H1 (cell line): Measurements from ENCODE around the gene SYNGR3. TPM values are rescaled to one million over a fixed set of nuclear protein-coding genes. Genes with fewer than 3 reads are reported as not detected.

Source experiments
- BACH1 ChIP-seq: IDR thresholded peaks from 2 replicates; pipeline ENCODE4 v1.6.1; 2012; ENCODE audit warnings: low read length, improper control_type of control experiment
- BRCA1 ChIP-seq: IDR thresholded peaks from 2 replicates; pipeline ENCODE4 v1.6.1; 2012; ENCODE audit warnings: low read depth, low read length, improper control_type of control experiment
- CHD2 ChIP-seq: IDR thresholded peaks from 2 replicates; pipeline ENCODE4 v1.6.1; 2012; ENCODE audit warnings: low read length, improper control_type of control experiment
- CTBP2 ChIP-seq: IDR thresholded peaks from 2 replicates; pipeline ENCODE4 v1.7.0; 2011; ENCODE audit warnings: borderline replicate concordance, mild to moderate bottlenecking, moderate library complexity, mixed read lengths, low read length; ENCODE audit not compliant: insufficient read depth, insufficient read length
- CTCF ChIP-seq, 3 experiments: IDR thresholded peaks; 1 replicate in 2 of 3; 2 replicates in 1 of 3; pipeline versions ENCODE4 v1.5.1 to v1.6.1; 2011; ENCODE audit warnings: low read length in 3 of 3, mild to moderate bottlenecking in 3 of 3, inconsistent platforms in 2 of 3, low read depth in 1 of 3, moderate library complexity in 1 of 3; ENCODE audit not compliant: insufficient read depth in 1 of 3; ENCODE audit errors: control extremely low read depth in 1 of 3
- E2F6 ChIP-seq: IDR thresholded peaks from 2 replicates; pipeline ENCODE4 v1.6.1; 2012; ENCODE audit warnings: inconsistent platforms
- HDAC6 ChIP-seq: IDR thresholded peaks from one replicate; pipeline ENCODE4 v1.7.1; 2012; ENCODE audit warnings: low read depth, mild to moderate bottlenecking, inconsistent platforms, low read length, moderate library complexity
- KDM4A ChIP-seq: IDR thresholded peaks from one replicate; pipeline ENCODE4 v1.7.1; 2012; ENCODE audit warnings: low read depth, mild to moderate bottlenecking, moderate library complexity, low read length, inconsistent platforms; ENCODE audit not compliant: severe bottlenecking
- PHF8 ChIP-seq: fragments of 200-600 bp; sonication (generic); conservative IDR thresholded peaks from 2 replicates; pipeline ENCODE4 v1.7.1; 2012; ENCODE audit warnings: low read depth, mild to moderate bottlenecking, inconsistent platforms, low read length, moderate library complexity
- POLR2AphosphoS5 ChIP-seq: IDR thresholded peaks from 2 replicates; pipeline ENCODE4 v1.6.1; 2011; ENCODE audit warnings: low read depth, low read length
- POU5F1 ChIP-seq: IDR thresholded peaks from 2 replicates; pipeline ENCODE4 v1.6.1; 2011; ENCODE audit warnings: low read depth, mild to moderate bottlenecking, low read length, moderate library complexity
- SIN3A ChIP-seq, 2 experiments: IDR thresholded peaks in 1 of 2; conservative IDR thresholded peaks in 1 of 2; 2 replicates each; pipeline ENCODE4 v1.6.1; 2011 to 2012; ENCODE audit warnings: low read length in 2 of 2, improper control_type of control experiment in 1 of 2, low read depth in 1 of 2, mild to moderate bottlenecking in 1 of 2
- SIX5 ChIP-seq: IDR thresholded peaks from 2 replicates; pipeline ENCODE4 v1.6.1; 2011; ENCODE audit warnings: mild to moderate bottlenecking, low read depth, low read length
- SRF ChIP-seq: IDR thresholded peaks from 2 replicates; pipeline ENCODE4 v1.6.1; 2011; ENCODE audit warnings: mild to moderate bottlenecking, low read depth, low read length, moderate library complexity
- TAF7 ChIP-seq: optimal IDR thresholded peaks from 2 replicates; pipeline ENCODE3; 2011; ENCODE audit warnings: low read depth, mild to moderate bottlenecking, inconsistent platforms, low read length, moderate library complexity, borderline replicate concordance
- TCF12 ChIP-seq: IDR thresholded peaks from 2 replicates; pipeline ENCODE4 v1.6.1; 2011; ENCODE audit warnings: low read depth, mild to moderate bottlenecking, low read length
- TEAD4 ChIP-seq: IDR thresholded peaks from 2 replicates; pipeline ENCODE4 v1.6.1; 2012; ENCODE audit warnings: low read depth, low read length, inconsistent platforms, mixed read lengths
- polyA plus RNA-seq, 7 experiments: library from polyadenylated mRNA; depleted of rRNA in 3 of 7; stranded (reverse) in 5 of 7; unstranded in 2 of 7; fragments of >200 nt in 5 of 7; fragments of 200-250 nt in 2 of 7; gene quantifications; 1 replicate in 5 of 7; 2 replicates in 1 of 7; 4 replicates in 1 of 7; pipeline versions ENCODE4 v1.2.1 to v1.2.3, GENCODE V29; 2011 to 2013; ENCODE audit warnings: missing spikeins in 2 of 7, mixed read lengths in 2 of 7
- total RNA-seq: library from RNA; stranded (reverse); fragmentation: NEBNext Ultra II Directional; extraction: Animal tissue kit (Norgen Biotek cat#: 25700); gene quantifications from 2 replicates; pipeline ENCODE4 v1.2.1, GENCODE V29; 2021
- TF ChIP-seq, protein P1 (sequence below): IDR thresholded peaks from 2 replicates; pipeline ENCODE4 v1.6.1; 2012; ENCODE audit warnings: low read length, inconsistent platforms

SYNGR3 gene
- total and polyA plus RNA-seq, 2 of the 8 experiments (the other 6 are each of a cell fraction or from before 2014, with no cell fraction given): 36.2 to 49.9 TPM

DNA sequence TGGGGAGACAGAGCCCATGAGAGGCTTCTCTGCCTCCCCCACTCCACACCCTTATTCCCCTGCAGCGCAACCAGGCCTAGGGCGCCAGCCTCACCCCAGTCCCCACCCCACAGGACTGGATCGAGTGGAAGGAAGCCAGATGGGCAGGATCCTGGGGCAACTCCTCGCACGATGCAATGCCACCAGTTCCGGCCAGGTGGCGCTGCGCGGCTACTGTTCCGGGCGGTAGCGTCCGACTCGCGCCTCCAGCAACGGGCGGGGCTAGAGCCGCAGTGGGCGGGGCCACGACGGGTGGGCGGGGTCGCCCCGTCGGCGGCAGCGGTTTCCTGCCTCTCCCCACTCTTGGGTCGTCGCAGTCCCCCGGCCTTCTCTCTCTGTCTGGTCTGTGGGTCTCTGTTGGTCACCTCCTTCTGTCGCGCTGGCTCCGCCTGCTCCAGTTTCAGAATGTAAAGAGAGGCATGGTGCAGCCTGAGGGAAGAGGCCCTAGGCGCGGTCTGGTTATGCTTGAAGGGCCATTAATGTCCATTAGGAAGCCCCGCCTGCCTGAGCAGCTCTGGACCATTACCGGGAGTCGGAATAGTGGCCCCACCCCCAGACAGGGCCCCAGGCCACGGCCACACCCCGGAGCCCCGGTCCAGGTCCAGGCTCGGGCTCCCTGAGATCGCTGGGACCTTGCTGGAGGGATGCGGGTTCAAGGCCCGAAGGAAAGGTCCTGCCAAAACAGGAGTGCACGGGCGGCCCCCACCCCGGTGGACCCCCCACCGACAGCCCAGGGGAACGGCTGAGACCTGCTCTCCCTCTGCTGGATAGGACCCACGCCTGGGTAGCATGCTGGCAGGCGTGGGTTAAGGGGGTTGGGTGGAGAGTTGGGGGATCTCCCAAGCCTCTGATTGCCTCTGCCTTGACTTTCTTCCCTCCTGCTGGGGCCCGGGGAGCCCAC lies 33.6 kb downstream of the SYNGR3 start (continued):
- TF ChIP-seq SIX5 (no peak), PHF8 (no peak), POLR2AphosphoS5 (no peak), CHD2 (no peak), CTBP2 (no peak), BACH1 (no peak), E2F6 (no peak), POU5F1 (no peak), SIN3A (conservative IDR thresholded peaks at IDR 0.05 in 1 of 2, IDR thresholded peaks at IDR 0.05 in 1 of 2; ENCODE audit: low read depth in 1 of 2, low read length in 2 of 2) (0 out of 4 replicates have a peak, but pooled peaks of 1 of the 2 experiments have one; percentile 35), CTCF (IDR thresholded peaks at IDR 0.05; ENCODE audit: control extremely low read depth in 1 of 3, insufficient read depth in 1 of 3, low read depth in 1 of 3, low read length in 3 of 3) (peak in 2 of 3 experiments; percentile 92 to 99; a peak in 3 of 4 replicates), HDAC6 (no peak), TAF7 (no peak), KDM4A (peak; percentile 56), TCF12 (no peak), BRCA1 (no peak), SRF (no peak), TEAD4 (no peak)
- TF ChIP-seq, protein P1, sequence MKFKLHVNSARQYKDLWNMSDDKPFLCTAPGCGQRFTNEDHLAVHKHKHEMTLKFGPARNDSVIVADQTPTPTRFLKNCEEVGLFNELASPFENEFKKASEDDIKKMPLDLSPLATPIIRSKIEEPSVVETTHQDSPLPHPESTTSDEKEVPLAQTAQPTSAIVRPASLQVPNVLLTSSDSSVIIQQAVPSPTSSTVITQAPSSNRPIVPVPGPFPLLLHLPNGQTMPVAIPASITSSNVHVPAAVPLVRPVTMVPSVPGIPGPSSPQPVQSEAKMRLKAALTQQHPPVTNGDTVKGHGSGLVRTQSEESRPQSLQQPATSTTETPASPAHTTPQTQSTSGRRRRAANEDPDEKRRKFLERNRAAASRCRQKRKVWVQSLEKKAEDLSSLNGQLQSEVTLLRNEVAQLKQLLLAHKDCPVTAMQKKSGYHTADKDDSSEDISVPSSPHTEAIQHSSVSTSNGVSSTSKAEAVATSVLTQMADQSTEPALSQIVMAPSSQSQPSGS: no peak
